Endometrium (tissue), 2 donors: ENCODE measurements around the gene TVP23C.

Experiments used
- FAIRE-seq: peaks from 2 replicates; lab custom pipeline; 2012; peaks lifted over from hg19 to GRCh38; lab: Jason Lieb, UNC
- donor health status: control.
- donor health status: control.

TVP23C gene

DNA sequence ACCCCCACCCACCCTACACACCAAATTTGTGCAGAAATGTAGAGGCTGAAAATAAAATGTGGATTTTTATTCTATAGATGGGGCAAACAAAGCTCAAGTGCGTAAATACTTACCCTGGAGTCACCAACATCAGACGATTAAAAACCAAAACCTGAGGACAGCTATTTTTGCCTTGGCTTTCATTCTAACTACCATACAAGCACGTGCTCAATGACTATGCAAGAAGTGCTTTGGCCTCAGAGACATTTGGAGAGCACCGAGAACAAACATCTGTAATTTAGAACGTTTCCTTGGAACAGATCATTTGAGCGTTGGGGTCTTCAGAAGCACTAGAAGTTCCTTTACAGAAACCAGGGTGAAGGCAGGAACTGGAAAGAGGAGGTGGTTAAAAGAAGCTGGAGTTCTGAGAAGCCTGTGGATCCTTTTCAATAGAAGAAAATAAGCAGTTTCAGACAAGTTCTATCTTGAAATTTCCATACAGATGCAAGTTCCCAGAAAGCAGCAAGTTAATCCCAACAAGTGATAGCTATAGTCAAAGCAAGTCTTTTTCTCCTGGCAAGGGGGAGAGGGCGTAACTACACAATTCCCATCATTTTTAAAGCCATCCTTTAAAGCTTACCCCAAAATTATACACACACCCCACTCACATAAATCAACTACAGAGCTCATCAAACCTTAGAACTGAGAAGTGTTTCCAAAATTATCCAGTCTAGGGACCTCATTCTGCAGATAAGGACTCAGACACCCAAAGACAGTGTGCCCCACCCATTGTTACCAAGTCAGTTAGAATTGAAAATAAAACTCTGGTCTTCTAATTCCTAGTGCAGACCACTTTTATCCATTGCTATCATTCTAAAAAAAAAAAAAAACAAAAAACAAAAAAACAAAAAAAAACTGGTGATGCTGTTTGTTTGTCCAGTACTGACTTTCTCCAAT, 66.3 kb downstream of the TVP23C start:
- no peak for FAIRE-seq

DNA sequence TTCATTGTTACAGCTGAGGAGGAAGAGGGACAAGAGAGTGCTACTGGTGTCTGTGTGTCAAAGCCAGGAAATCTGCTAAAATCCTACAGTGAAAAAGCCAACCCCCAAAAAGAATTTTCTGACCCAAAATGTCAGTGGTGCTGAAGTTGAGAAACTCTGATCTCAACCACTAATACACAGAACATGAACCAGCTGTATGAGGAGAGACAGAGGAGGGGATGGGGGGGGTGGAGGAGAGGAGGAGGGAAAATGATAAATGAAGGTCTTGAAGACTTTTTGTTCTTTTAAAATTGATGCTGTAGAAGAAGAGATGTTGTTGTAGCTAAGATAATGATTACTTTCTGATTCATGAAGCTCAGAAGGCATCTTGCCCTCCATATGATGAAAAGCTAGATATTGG, 68.5 kb downstream of the TVP23C start:
- FAIRE-seq = no peak

DNA sequence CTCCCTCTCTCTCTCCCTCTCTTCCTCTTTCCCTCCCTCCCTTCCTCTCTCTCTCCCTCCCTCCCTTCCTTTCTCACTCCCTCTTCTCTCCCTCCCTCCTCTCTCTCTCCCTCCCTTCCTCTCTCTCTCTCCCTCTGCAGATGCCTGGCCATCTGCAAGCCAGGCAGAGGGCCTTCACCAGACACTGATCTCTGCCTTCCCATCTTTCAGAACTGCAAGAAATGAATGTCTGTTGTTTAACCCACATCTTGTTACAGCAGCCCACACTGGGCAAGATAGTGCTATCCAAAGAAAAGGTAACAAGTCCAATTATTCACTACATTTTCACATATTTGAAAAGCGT, 69.6 kb downstream of the TVP23C start:
- no peak for FAIRE-seq

DNA sequence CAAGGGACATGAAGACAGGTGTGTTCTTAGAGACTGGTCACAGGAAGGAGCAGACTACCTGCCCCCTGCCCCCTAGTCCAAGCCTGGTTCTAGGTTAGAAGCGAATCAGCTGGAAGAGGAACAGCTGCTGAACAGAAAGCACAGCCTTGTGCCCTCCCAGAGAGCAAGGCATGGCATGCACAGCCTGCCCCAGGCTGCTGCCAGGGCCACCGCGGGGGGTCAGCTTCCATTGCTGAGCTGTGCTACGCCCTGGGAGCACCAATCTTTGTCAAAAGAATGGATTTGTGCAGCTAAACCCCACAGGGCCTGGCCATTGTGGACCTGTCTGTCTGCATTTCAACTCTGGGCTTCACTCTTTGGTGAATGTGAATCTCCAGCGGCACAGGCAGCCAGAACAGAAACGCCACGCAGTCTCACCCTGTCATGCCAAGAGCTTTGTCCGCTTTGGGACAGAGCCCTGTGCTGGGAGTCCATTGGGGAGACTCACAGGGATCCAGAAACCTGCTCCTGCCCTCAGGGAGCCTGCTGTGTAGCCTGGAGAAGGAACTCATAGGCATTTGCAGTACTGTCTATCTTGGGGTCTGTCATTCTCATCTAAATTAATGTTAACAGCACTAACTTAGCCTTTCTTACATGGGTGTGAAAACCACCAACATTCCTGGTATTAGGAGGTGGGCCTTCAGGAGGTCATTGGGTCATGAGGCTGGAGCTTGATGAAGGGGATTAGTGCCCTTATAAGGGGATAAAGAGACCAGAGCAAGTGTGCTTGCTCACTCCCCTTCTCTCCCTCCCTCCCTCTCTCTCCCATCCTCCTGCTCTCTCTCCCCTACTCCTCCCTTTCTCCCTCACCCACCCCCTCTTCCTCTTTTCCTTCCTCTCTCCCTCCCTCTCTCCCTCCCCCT, 70.2 kb downstream of the TVP23C start:
- no peak for FAIRE-seq

DNA sequence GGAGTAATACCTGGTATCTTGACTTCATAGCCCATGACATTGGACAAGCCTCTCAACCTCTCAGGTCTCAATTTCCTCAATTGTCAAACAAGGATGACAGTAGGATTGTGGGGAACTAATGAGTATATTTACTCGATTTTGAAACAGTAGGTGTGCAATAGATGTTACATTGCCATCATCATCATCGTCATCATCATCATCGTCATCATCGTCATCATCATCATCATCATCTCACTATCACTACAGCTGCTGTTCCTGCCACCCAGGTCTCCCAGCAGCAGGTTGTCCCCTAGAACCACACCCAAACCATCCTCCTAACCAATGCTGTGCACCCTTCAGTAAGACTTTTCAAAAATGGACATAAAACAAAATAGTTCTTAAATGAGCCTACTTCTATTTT, 71.1 kb downstream of the TVP23C start:
- no peak for FAIRE-seq

DNA sequence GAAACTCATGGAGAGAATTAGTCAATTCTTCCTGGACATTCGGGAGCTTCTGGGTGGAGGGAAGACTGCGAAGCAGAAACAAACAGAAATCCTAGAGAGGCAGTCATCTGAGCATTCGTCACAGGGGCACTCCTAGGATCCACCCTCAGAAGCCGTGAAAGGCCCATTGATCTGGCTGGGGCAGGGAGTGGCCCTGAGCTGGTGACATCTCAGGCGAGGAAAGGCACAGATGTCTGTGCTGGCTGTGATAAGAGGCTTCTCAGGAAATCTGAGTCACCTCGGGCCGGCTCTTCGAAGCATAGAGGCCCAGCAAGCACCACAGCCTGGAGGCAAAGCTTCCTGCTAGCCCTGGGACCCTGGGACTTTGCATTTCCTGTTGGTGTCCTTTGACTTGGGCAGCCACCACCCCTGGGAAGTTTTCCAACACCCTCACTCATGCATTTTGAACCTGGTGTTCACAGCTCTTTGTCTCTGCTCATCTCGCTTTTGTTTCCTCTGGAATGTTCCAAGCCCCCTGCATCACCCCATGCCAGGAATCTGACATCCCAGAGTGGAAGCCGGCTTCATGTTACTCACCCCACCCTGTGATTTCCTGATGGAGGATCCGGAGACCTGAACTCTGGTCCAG, 72.5 kb downstream of the TVP23C start:
- FAIRE-seq = no peak

DNA sequence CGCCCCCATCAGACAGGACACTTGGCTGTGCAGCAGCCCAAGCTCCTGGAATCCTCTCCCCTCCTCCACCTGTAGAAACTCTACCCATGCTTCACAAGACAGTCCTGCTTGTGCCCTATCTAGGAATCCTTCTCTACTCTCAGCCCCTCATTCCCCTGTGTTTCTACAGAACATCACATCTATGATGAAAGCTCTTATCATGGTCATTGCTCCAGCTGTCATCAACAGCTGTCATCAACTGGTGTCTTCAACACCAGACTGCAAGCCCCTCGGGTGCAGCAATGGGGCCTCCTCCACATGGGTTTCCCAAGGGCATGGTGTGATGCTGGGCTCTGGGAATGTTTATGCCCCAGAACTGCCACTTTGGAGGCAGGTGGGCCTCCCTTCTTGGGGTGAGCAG, 74.7 kb downstream of the TVP23C start:
- no peak for FAIRE-seq

DNA sequence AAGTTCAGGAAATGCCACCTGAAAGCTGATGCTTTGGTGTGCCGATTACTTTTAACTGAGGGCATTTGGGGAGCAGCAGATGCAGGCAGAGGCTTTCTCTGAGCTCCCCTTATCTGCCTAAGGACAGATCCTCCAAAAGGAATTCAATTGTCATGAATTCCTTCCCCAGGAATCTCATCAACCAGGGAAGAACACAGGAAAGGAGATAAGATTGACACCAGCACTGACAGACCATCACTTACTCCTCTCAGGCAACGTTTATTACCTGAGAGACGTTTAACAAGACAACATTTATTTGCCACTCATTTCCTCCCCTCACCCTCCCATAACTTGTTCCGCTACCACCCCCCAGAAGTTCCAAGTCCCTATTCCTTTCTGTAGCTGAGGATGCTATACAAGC, 78.2 kb downstream of the TVP23C start:
- FAIRE-seq = no peak

DNA sequence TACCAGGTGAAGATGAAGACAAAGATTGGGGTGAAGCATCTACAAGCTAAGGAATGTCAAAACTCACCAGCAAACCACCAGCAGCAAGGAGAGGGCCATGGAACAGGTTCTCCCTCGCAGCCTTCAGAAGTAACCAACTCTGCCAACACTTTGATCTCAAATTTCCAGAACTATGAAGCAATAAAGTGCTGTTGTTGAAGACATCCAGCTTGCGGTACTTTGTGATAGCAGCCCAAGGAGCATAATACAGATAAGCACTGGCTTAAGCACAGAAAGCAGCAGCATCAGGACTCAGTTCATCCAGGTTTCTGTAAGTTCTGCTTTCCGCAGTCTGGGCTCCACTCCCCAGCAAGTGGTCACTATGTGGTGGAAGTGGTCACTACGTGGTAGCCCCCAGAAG, 79.9 kb downstream of the TVP23C start:
- no peak for FAIRE-seq

DNA sequence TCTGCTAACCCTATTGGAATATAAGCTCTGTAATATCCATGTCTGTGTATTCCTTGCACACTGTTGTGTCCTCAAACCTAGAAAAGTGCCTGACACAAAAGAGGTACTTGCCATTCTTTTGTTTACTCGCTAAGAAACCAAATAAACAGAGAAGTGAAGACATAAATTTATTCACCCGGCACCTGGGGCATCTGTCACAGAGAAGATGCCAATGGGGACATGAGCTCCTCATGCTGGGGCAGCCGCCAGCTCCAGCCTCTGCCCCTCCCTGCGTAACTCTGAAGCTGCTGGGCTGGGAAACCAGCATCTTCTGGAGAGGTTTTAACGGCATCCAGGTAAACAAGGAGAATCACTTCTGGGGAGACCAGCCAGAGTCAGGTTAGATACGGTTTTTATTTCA, 80.8 kb downstream of the TVP23C start:
- no peak for FAIRE-seq

DNA sequence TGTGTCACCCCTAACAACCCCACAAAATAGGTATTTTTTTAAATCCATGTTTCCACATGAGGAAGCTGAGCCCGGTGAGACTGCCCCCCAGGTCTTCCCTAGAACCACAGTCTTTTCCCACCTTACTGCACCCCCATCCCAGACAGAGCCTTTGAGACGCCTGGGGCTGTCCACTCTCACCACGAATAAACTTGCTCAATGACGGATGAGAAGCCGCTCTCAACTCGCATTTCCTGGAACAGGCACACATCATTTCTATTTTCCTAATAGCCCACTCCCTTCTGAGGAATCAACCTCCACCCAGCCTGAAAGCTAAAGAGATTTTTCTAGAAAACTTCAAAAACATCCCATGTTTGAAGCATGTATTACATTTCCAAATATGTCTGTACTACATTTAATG, 81.8 kb downstream of the TVP23C start:
- no peak for FAIRE-seq

DNA sequence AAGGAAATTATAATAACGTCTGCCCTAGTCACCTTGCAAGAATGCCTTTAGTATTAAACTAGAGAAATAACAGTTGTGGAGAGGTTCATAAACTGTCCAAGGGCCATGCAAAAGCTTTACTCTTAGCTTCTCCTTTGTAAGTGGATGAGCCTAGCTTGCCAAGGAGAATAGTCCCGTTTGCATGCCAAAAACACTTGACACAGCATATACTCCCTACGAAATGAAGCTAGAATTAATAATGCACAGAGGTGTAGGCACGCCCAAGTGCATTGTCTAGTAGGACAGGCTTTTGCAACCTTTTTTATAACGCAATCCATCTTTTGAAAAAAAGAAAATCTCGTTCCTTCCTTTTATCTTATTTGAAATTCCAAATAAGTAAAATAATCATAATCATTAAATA, 83.1 kb downstream of the TVP23C start:
- FAIRE-seq = no peak

DNA sequence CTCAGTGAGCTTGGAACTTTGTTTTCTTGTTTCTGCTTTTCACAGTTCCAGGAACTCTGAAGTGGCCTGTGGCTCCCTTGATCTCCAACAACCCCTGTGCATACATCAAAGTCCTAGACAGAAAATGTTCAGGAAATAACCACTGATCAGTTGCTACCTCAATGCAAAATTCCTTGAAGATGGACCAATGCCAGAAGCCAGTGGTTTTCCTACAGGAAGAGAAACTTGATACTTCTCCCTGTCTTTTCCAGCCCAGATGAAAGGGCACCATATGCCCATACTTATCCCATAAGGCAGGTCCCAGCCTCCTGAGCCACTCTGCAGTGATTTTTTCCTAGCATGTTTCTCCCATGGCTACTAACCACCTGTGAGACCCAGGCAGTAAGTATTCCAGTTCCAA, 83.6 kb downstream of the TVP23C start:
- FAIRE-seq = no peak

DNA sequence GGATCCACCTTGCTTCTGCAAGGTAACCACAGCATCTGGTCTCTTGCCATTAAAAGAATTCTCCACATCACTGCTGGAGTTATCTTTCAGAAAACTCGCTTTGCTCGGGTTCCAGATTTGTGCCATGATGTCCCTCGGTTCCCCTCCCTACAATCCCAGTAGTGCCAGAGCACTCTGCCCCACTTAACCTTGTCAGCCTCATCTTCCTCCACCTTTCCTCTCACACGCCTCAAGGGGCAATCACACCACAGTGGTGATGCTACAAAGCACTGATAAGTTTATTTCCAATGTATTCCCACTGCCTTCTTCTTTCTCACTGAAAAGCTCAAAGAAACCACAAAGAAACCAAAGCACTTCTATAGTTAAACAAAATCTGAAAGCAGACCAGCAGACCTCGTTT, 84.4 kb downstream of the TVP23C start:
- no peak for FAIRE-seq

DNA sequence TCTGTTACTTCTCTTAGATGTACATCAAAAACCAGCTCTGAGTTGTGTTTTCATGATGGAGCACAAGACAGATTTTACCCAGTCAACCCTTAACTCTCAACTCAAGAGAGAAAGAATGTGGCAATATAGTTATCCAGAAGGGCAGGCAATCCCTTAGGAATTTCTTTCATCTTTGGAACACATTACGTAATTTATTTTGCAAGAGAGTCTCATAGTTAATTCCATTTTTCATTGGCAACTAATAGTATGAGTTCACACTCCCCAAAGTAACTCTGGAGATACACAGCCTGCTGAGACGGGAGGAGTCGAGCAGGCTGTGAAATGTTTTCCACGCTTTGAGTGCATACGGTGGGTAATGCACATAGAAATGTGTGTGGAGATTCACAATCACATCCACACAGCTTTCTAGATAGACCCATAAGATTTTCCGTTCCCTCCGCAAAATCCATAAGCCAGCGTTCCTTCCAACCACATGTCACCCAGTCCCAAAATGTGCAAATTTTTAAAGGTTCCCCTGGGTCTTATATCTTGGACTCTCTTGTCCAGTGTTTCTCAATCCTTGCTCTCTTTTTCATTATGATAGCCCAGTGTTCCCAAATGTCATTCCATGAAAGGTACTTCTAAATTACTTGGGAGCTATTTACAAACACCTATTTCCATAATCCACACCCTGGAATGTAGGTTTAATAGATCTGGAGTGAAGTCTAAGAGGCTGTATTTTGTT, 87.5 kb downstream of the TVP23C start:
- FAIRE-seq = no peak

DNA sequence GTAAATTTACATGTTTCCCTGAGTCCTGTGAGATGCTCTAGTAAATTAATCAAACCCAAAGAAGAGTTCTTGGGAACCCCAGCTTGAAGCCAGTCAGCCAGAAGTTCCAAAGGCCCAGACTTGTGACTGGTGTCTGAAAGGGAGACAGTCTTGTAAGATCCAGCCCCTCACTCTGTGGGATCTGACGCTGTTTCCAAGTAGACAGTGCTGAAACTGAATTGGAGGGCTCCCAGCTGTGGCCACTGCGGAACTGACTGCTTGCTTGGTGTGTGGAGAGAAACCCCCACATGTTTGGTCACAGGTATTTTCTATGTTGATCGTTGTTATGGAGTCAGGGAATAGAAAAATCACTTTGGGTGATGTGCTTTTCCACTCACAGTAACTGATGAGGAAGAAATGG, 90.4 kb downstream of the TVP23C start:
- no peak for FAIRE-seq

DNA sequence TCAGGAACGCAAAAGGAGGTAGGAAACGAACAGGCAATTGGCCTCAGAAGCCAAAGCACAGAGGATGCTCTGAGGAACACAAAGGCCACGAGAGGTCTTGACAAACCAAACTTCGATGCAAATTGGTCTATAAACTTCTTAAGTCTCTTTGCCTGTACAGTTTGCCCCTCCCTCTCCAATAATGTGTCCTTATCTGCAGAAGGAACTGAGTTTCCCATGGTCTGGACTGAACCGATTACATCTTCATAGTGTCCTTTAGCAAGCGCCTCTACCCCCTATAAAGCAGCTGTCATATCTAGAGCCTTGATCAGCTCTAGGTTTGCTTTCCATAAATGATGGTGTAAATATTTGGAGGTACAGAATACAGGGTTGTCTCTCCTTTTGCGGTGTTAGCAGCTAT, 92.7 kb downstream of the TVP23C start:
- no peak for FAIRE-seq

DNA sequence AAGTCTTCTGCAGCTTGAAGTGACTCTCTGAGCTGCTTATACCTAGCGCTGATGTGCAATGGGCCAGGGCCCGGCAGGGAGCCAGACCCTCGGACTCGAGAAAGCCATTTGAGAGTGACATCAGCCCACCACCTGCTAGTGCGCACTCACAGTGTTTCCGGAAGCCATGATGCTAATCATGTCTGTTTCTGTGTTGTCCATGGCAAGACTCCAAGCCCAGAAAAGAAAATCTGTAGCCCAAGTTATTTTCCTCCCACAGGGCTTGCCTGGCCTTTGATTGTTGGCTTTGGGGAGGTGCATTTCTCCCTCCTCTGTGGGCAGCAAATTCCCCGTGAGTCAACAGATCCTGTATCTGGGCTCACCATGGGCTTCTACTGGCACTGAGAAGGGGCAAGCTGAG, 94.0 kb downstream of the TVP23C start:
- no peak for FAIRE-seq

DNA sequence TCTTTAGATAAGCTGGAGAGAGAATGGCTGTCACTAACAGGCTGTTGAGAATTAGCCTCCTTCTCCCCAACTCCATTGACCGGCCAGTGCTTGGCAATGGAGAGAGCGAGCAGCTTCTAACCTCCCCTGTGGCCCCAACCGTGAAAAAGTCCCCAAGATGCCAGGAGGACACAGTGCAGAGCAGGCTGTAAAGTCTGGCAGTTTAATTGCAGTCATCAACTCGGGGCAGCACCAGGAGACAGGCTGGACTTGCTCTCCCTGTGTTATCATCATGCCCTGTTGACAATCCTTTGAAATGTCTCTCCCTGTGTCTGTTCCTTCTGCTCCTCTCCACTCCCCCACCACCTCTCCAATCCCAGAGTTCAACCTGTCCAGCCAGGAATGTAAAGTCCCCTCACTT, 95.2 kb downstream of the TVP23C start:
- no peak for FAIRE-seq

DNA sequence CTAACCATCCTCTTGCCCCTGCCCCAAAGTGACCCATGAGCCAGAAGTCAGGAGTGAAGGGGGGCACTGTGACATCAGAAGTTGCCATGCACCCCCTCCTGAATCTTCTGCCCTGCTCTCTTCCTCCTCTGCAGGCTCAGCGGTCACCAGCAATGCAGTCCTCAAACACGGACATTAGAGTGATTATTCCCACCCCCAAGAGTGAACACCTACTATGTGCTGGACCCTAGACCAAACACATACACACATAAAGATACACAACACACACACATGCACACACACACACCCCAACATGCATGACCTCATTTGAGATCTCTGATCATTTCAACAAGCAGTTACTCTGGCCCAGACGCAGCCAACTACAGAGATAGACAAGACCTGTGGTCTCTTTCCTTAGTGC, 95.7 kb downstream of the TVP23C start, which contains the start of gene CDRT4:
Gene CDRT4, minus strand, starts transcription at position 30 of the 400 bp plus-strand sequence. CDS start 27,383 bp downstream, outside the sequence.
- no peak for FAIRE-seq

DNA sequence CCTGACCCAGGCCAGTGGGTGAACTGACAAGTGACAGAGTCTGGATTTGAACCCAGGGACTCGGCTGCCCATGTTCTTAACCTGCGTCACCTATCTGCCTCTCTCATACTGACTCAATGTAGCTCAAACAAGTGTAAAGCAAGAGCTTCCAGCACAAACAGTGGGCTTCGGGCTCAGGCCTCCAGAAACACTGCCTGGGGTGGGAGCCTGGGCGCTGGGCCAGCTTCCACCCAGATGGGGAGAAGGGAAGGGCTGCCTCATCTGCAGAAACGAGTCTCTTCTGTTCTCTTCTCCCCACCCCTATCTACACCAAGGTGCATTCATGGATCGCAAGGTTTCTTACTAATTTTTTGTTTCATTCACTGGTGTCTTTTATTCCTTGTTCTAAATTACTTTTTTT, 97.2 kb downstream of the TVP23C start:
- no peak for FAIRE-seq

DNA sequence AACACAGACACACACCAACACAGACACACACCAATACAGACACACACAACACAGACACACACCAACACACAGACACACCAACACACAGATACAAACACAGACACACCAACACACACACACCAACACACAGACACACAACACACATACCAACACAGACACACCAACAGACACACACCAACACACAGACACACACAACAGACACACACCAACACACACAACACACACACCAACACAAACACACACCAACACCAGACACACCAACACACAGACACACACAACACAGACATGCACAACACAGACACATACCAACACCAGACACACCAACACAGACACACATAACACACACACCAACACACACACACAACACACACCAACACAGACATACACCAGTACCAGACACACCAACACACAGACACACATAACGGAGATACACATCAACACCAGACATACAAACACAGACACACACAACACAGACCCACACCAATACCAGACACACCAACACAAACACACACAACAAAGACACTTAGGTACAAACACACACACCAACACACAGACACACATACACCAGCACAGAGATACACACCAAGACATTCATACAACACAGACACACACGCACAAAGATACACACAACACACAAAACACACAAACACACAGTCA, 98.1 kb downstream of the TVP23C start:
- no peak for FAIRE-seq
